MM.1S (cell line): ENCODE results near the gene FGF14.

Experiments used
- DNase-seq: peaks from one replicate; pipeline ENCODE4 v3.0.0-alpha.2; 2015
- H2AFZ ChIP-seq: fragments of 300-600 bp; sonication (generic); 2 replicates; pipeline ENCODE4 v1.6.0; 2016; ENCODE audit warnings: antibody characterized with exemption, low read length
- H3F3A ChIP-seq: fragments of 300-600 bp; sonication (generic); 2 replicates; pipeline ENCODE4 v1.6.1; 2016; ENCODE audit warnings: mild to moderate bottlenecking, antibody characterized with exemption, low read length, moderate library complexity, mixed read lengths; ENCODE audit not compliant: insufficient read depth
- H3K27ac ChIP-seq: fragments of 300-600 bp; sonication (generic); 2 replicates; pipeline ENCODE4 v1.5.1; 2016; ENCODE audit warnings: mild to moderate bottlenecking, low read length
- H3K27me3 ChIP-seq: fragments of 300-600 bp; sonication (generic); replicated peaks from 2 replicates; pipeline ENCODE4 v1.6.0; 2016; ENCODE audit warnings: low read length; ENCODE audit not compliant: insufficient read depth
- H3K36me3 ChIP-seq: fragments of 300-600 bp; sonication (generic); replicated peaks from 2 replicates; pipeline ENCODE4 v1.6.1; 2016; ENCODE audit warnings: mild to moderate bottlenecking, low read length, mixed read lengths; ENCODE audit not compliant: insufficient read depth
- H3K4me1 ChIP-seq: fragments of 300-600 bp; sonication (generic); 2 replicates; pipeline ENCODE4 v1.6.1; 2016; ENCODE audit warnings: low read length, mixed read lengths
- H3K4me2 ChIP-seq: fragments of 300-600 bp; sonication (generic); 2 replicates; pipeline ENCODE4 v1.6.0; 2016; ENCODE audit warnings: low read depth, low read length
- H3K4me3 ChIP-seq: fragments of 300-600 bp; sonication (generic); 2 replicates; pipeline ENCODE4 v1.5.1; 2016; ENCODE audit warnings: low read length, mixed read lengths
- H3K79me2 ChIP-seq: fragments of 300-600 bp; sonication (generic); 2 replicates; pipeline ENCODE4 v1.6.1; 2016; ENCODE audit warnings: mixed run types, low read length, mixed read lengths
- H3K9ac ChIP-seq: fragments of 300-600 bp; sonication (generic); 2 replicates; pipeline ENCODE4 v1.6.1; 2016; ENCODE audit warnings: low read length, mixed read lengths
- H3K9me2 ChIP-seq: fragments of 300-600 bp; sonication (generic); replicated peaks from 2 replicates; pipeline ENCODE4 v1.6.1; 2016; ENCODE audit warnings: mild to moderate bottlenecking, low read length, mixed read lengths; ENCODE audit not compliant: insufficient read depth
- H3K9me3 ChIP-seq: fragments of 300-600 bp; sonication (generic); replicated peaks from 2 replicates; pipeline ENCODE4 v1.6.1; 2016; ENCODE audit warnings: mild to moderate bottlenecking, low read length, mixed read lengths; ENCODE audit not compliant: insufficient read depth
- H4K20me1 ChIP-seq: fragments of 300-600 bp; sonication (generic); 2 replicates; pipeline ENCODE4 v1.6.1; 2016; ENCODE audit warnings: mild to moderate bottlenecking, low read length, moderate library complexity, mixed read lengths; ENCODE audit not compliant: insufficient read depth
- EZH2 ChIP-seq: fragments of 300-600 bp; sonication (generic); optimal IDR thresholded peaks from 2 replicates; pipeline ENCODE3; 2017; ENCODE audit warnings: low read depth, mild to moderate bottlenecking, antibody characterized with exemption, low read length, mixed read lengths
- EZH2phosphoT487 ChIP-seq: fragments of 300-600 bp; sonication (generic); IDR thresholded peaks from 2 replicates; pipeline ENCODE4 v1.6.1; 2018; ENCODE audit warnings: antibody characterized with exemption, low read length
- TF ChIP-seq, protein P1 (sequence below): fragments of 300-600 bp; sonication (generic); IDR thresholded peaks from 2 replicates; pipeline ENCODE4 v1.5.1; 2016; ENCODE audit warnings: antibody characterized with exemption, low read length, mixed read lengths

FGF14 gene

DNA sequence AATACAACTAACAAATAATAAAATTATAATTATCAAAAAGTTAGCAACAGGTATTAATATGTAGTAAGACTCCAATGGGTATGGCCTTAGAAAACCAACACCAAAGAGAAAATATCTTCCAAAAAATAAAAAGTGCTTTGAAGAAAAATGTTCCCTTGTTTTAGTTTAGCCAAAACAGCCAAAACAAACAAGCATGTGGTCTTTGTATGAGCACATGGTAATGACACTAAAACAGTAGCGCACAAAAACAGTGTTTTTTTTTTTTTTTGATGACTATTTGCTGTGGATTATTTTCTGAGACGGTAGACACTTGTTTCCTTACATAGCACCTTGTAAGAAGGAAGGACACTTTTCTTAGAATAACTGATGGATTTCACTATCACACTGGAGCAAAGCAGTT lies 490.1 kb downstream of the FGF14 start:
- no peaks in the 10 kb centered on the region for H3K9me2 ChIP-seq
- no peaks in the 10 kb centered on the region for H3K4me1 ChIP-seq
- no peak for DNase-seq
- no peak overlapping the region for H3K27ac ChIP-seq
- H4K20me1 ChIP-seq: no peaks in the 10 kb centered on the region
- no peak overlapping the region for H3K4me3 ChIP-seq
- no peaks in the 10 kb centered on the region for H3F3A ChIP-seq
- no peak overlapping the region for H2AFZ ChIP-seq
- H3K4me2 ChIP-seq: no peak overlapping the region
- no peaks in the 10 kb centered on the region for H3K79me2 ChIP-seq
- TF ChIP-seq EZH2phosphoT487 (no peak), EZH2 (no peak)
- TF ChIP-seq, protein P1, sequence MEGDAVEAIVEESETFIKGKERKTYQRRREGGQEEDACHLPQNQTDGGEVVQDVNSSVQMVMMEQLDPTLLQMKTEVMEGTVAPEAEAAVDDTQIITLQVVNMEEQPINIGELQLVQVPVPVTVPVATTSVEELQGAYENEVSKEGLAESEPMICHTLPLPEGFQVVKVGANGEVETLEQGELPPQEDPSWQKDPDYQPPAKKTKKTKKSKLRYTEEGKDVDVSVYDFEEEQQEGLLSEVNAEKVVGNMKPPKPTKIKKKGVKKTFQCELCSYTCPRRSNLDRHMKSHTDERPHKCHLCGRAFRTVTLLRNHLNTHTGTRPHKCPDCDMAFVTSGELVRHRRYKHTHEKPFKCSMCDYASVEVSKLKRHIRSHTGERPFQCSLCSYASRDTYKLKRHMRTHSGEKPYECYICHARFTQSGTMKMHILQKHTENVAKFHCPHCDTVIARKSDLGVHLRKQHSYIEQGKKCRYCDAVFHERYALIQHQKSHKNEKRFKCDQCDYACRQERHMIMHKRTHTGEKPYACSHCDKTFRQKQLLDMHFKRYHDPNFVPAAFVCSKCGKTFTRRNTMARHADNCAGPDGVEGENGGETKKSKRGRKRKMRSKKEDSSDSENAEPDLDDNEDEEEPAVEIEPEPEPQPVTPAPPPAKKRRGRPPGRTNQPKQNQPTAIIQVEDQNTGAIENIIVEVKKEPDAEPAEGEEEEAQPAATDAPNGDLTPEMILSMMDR: no peak
- no peak overlapping the region for H3K9ac ChIP-seq
- H3K36me3 ChIP-seq: no peaks in the 10 kb centered on the region
- no peaks in the 10 kb centered on the region for H3K27me3 ChIP-seq
- H3K9me3 ChIP-seq: no peaks in the 10 kb centered on the region

DNA sequence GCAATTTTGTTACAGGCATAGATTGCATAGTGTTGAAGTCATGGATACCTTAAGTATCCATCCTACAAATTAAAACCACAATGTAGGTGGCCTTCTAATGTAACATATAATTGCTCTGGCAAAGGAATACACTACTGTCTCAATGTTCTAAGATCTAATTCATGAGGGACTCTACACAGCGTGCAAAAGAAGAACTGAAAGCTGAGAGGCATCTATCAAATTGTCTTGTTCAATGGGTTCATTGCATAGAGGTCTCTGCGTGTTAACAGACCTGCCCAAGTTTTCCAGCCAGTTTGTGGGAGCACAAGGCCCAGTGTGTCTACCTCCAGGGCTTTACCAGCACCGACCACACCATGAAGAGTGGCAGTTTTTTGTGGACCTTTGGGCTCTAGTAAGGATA lies 498.0 kb downstream of the FGF14 start:
- DNase-seq: no peak
- no peaks in the 10 kb centered on the region for H3K9me3 ChIP-seq
- no peaks in the 10 kb centered on the region for H3K27me3 ChIP-seq
- H3K9ac ChIP-seq: no peak overlapping the region
- no peak overlapping the region for H3K27ac ChIP-seq
- H3K9me2 ChIP-seq: no peaks in the 10 kb centered on the region
- H3K79me2 ChIP-seq: no peaks in the 10 kb centered on the region
- H3F3A ChIP-seq: no peaks in the 10 kb centered on the region
- H3K4me3 ChIP-seq: no peak overlapping the region
- no peaks in the 10 kb centered on the region for H3K36me3 ChIP-seq
- no peaks in the 10 kb centered on the region for H4K20me1 ChIP-seq
- H3K4me2 ChIP-seq: no peak overlapping the region
- no peaks in the 10 kb centered on the region for H3K4me1 ChIP-seq
- TF ChIP-seq EZH2phosphoT487: no peak
- TF ChIP-seq, protein P1: no peak
- no peak for TF ChIP-seq EZH2
- no peak overlapping the region for H2AFZ ChIP-seq

DNA sequence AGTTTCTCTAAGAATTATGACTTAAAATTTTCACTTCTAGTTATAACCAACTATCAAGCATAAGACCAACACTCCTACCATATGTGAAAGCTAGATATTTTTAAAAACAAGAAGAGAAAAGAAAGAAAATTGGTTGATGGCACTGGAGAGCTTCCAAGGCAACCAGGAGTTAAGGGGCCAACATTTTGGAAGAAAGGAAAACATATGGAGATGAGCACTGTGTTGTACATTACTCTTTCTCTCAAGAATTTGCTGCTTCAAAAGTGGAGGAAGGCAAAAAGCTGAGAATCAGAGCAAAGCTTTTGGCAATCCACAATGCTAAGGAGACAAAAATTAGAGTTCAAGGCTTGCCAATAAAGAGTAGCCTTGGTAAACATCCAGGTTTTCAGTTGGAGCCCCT lies 503.2 kb downstream of the FGF14 start:
- no peak for TF ChIP-seq EZH2
- TF ChIP-seq EZH2phosphoT487: no peak
- TF ChIP-seq, protein P1: no peak
- Histone ChIP-seq H4K20me1 (no peaks in the 10 kb centered on the region), H3F3A (no peaks in the 10 kb centered on the region), H3K4me2 (no peak overlapping the region), H3K79me2 (no peaks in the 10 kb centered on the region), H3K27ac (no peak overlapping the region), H3K4me1 (no peaks in the 10 kb centered on the region), H3K9me2 (no peaks in the 10 kb centered on the region), H2AFZ (no peak overlapping the region), H3K36me3 (no peaks in the 10 kb centered on the region), H3K9ac (no peak overlapping the region), H3K9me3 (no peaks in the 10 kb centered on the region), H3K27me3 (no peaks in the 10 kb centered on the region), H3K4me3 (no peak overlapping the region)
- DNase-seq: no peak
